ENCODE measurements around the gene OLFML2B.
"Not testable (repeated sequence)": the region's sequence is repeated elsewhere in the genome, so short reads cannot be mapped to it uniquely, and the experiment has no call there.

OLFML2B gene

GRCh38 chr1:162025541-162025940, 1.9 kb upstream of the OLFML2B start:
- Mint-ChIP-seq H3K4me1 (ENCODE audit: low read depth) (peaks cover 65% of the 10 kb centered on the region), H3K36me3 (ENCODE audit: low read depth) (peaks cover 12% of the 10 kb centered on the region), H3K27ac (no peak overlapping the region), H3K27me3 (peaks cover 40% of the 10 kb centered on the region), H3K9me3 (peaks cover 7% of the 10 kb centered on the region), H3K4me3 (no peak overlapping the region)
- intact Hi-C loops (cut with micrococcal nuclease) = no loop called here

GRCh38 chr1:162023181-162023546, 505 bp downstream of the OLFML2B start:
- Mint-ChIP-seq H3K27me3 (peaks cover 35% of the 10 kb centered on the region), H3K4me1 (ENCODE audit: low read depth) (peaks cover 56% of the 10 kb centered on the region), H3K4me3 (peak overlapping the region; percentile 94), H3K27ac (peak overlapping the region; percentile 95), H3K9me3 (peaks cover 7% of the 10 kb centered on the region), H3K36me3 (ENCODE audit: low read depth) (peaks cover 29% of the 10 kb centered on the region)
- intact Hi-C loops (cut with micrococcal nuclease) = loop anchor here (1.0 to 5.0 kb wide), 2 partner anchors 21 to 71 kb away; no protein-coding TSS in a partner anchor

- Mint-ChIP-seq H3K9me3 (peaks cover 7% of the 10 kb centered on the region), H3K4me3 (peak overlapping the region; percentile 94), H3K27ac (peak overlapping the region; percentile 95), H3K4me1 (ENCODE audit: low read depth) (peaks cover 51% of the 10 kb centered on the region), H3K27me3 (peaks cover 35% of the 10 kb centered on the region), H3K36me3 (ENCODE audit: low read depth) (peaks cover 34% of the 10 kb centered on the region)
- intact Hi-C loops (cut with micrococcal nuclease) = loop anchor here (1.0 to 5.0 kb wide), 2 partner anchors 20 to 70 kb away; no protein-coding TSS in a partner anchor
Observed at GRCh38 chr1:162022626-162023025, 1.0 kb downstream of the OLFML2B start.

GRCh38 chr1:162021124-162021523, 2.5 kb downstream of the OLFML2B start:
- Mint-ChIP-seq H3K4me3 (peak overlapping the region; percentile 18), H3K27ac (peak overlapping the region; percentile 12), H3K36me3 (ENCODE audit: low read depth) (peaks cover 48% of the 10 kb centered on the region), H3K9me3 (no peaks in the 10 kb centered on the region), H3K27me3 (peaks cover 32% of the 10 kb centered on the region), H3K4me1 (ENCODE audit: low read depth) (peaks cover 51% of the 10 kb centered on the region)
- intact Hi-C loops (cut with micrococcal nuclease) = loop anchor here (5.0 kb wide), 1 partner anchor 69 kb away; no protein-coding TSS in a partner anchor

- Mint-ChIP-seq H3K27ac (peak overlapping the region; percentile 12), H3K4me1 (ENCODE audit: low read depth) (peaks cover 53% of the 10 kb centered on the region), H3K27me3 (peaks cover 29% of the 10 kb centered on the region), H3K4me3 (no peak overlapping the region), H3K36me3 (ENCODE audit: low read depth) (peaks cover 57% of the 10 kb centered on the region), H3K9me3 (no peaks in the 10 kb centered on the region)
- intact Hi-C loops (cut with micrococcal nuclease) = loop anchor here (5.0 kb wide), 1 partner anchor 68 kb away; no protein-coding TSS in a partner anchor
Observed at GRCh38 chr1:162020150-162020549, 3.5 kb downstream of the OLFML2B start.

GRCh38 chr1:162019446-162019845, 4.2 kb downstream of the OLFML2B start:
- Mint-ChIP-seq H3K27me3 (peaks cover 26% of the 10 kb centered on the region), H3K4me1 (ENCODE audit: low read depth) (peaks cover 53% of the 10 kb centered on the region), H3K9me3 (no peaks in the 10 kb centered on the region), H3K27ac (no peak overlapping the region), H3K4me3 (no peak overlapping the region), H3K36me3 (ENCODE audit: low read depth) (peaks cover 58% of the 10 kb centered on the region)
- intact Hi-C loops (cut with micrococcal nuclease) = no loop called here

- H3K4me1 Mint-ChIP-seq (ENCODE audit: low read depth) = peaks cover 54% of the 10 kb centered on the region
- H3K36me3 Mint-ChIP-seq (ENCODE audit: low read depth) = peaks cover 60% of the 10 kb centered on the region
- H3K4me3 Mint-ChIP-seq = no peak overlapping the region
- intact Hi-C loops (cut with micrococcal nuclease) = no loop called here
- no peak overlapping the region for H3K27ac Mint-ChIP-seq
- H3K9me3 Mint-ChIP-seq = no peaks in the 10 kb centered on the region
- H3K27me3 Mint-ChIP-seq = peaks cover 26% of the 10 kb centered on the region
Observed at GRCh38 chr1:162019006-162019405, 4.7 kb downstream of the OLFML2B start.

GRCh38 chr1:162018418-162018817, 5.3 kb downstream of the OLFML2B start:
- Mint-ChIP-seq H3K9me3 (no peaks in the 10 kb centered on the region), H3K27me3 (peaks cover 24% of the 10 kb centered on the region), H3K36me3 (ENCODE audit: low read depth) (peaks cover 60% of the 10 kb centered on the region), H3K27ac (no peak overlapping the region), H3K4me1 (ENCODE audit: low read depth) (peaks cover 53% of the 10 kb centered on the region), H3K4me3 (no peak overlapping the region)
- intact Hi-C loops (cut with micrococcal nuclease) = no loop called here

GRCh38 chr1:162017791-162018190, 5.9 kb downstream of the OLFML2B start:
- not testable (repeated sequence) for H3K4me3 Mint-ChIP-seq
- Mint-ChIP-seq H3K27me3 (peaks cover 17% of the 10 kb centered on the region), H3K36me3 (ENCODE audit: low read depth) (peaks cover 63% of the 10 kb centered on the region)

GRCh38 chr1:162016631-162017030, 7.0 kb downstream of the OLFML2B start:
- Mint-ChIP-seq H3K27ac (peak overlapping the region; percentile 46), H3K27me3 (peaks cover 8% of the 10 kb centered on the region)

More at GRCh38 chr1:162017791-162018190, 5.9 kb downstream of the OLFML2B start:
- H3K27ac Mint-ChIP-seq; H3K9me3 Mint-ChIP-seq; intact Hi-C loops (cut with micrococcal nuclease): not testable (repeated sequence)
- H3K4me1 Mint-ChIP-seq (ENCODE audit: low read depth) = peaks cover 47% of the 10 kb centered on the region

GRCh38 chr1:162015196-162015595, 8.5 kb downstream of the OLFML2B start:
- Mint-ChIP-seq H3K36me3 (ENCODE audit: low read depth) (peaks cover 80% of the 10 kb centered on the region), H3K4me1 (ENCODE audit: low read depth) (peaks cover 26% of the 10 kb centered on the region), H3K27ac (peak overlapping the region; percentile 46), H3K27me3 (peaks cover 2% of the 10 kb centered on the region), H3K4me3 (no peak overlapping the region), H3K9me3 (no peaks in the 10 kb centered on the region)
- intact Hi-C loops (cut with micrococcal nuclease) = no loop called here

More at GRCh38 chr1:162016631-162017030, 7.0 kb downstream of the OLFML2B start:
- no peaks in the 10 kb centered on the region for H3K9me3 Mint-ChIP-seq
- peaks cover 66% of the 10 kb centered on the region for H3K36me3 Mint-ChIP-seq (ENCODE audit: low read depth)
- H3K4me3 Mint-ChIP-seq = no peak overlapping the region
- peaks cover 39% of the 10 kb centered on the region for H3K4me1 Mint-ChIP-seq (ENCODE audit: low read depth)
- intact Hi-C loops (cut with micrococcal nuclease) = no loop called here

GRCh38 chr1:162014202-162014601, 9.5 kb downstream of the OLFML2B start:
- no peaks in the 10 kb centered on the region for H3K9me3 Mint-ChIP-seq
- H3K4me1 Mint-ChIP-seq (ENCODE audit: low read depth) = peaks cover 26% of the 10 kb centered on the region
- H3K27me3 Mint-ChIP-seq = peaks cover 2% of the 10 kb centered on the region
- intact Hi-C loops (cut with micrococcal nuclease) = no loop called here
- H3K36me3 Mint-ChIP-seq (ENCODE audit: low read depth) = peaks cover 76% of the 10 kb centered on the region
- no peak overlapping the region for H3K4me3 Mint-ChIP-seq
- peak overlapping the region; percentile 17 for H3K27ac Mint-ChIP-seq

- H3K27ac Mint-ChIP-seq = no peak overlapping the region
Observed at GRCh38 chr1:162013289-162013688, 10.4 kb downstream of the OLFML2B start.

GRCh38 chr1:162011337-162012012, 12.2 kb downstream of the OLFML2B start:
- Mint-ChIP-seq H3K27me3 (peaks cover 2% of the 10 kb centered on the region), H3K4me3 (no peak overlapping the region), H3K9me3 (no peaks in the 10 kb centered on the region), H3K27ac (no peak overlapping the region), H3K4me1 (ENCODE audit: low read depth) (peaks cover 32% of the 10 kb centered on the region), H3K36me3 (ENCODE audit: low read depth) (peaks cover 53% of the 10 kb centered on the region)
- intact Hi-C loops (cut with micrococcal nuclease) = no loop called here

More at GRCh38 chr1:162013289-162013688, 10.4 kb downstream of the OLFML2B start:
- intact Hi-C loops (cut with micrococcal nuclease) = no loop called here
- Mint-ChIP-seq H3K4me1 (ENCODE audit: low read depth) (peaks cover 26% of the 10 kb centered on the region), H3K36me3 (ENCODE audit: low read depth) (peaks cover 70% of the 10 kb centered on the region), H3K4me3 (no peak overlapping the region), H3K27me3 (peaks cover 2% of the 10 kb centered on the region), H3K9me3 (no peaks in the 10 kb centered on the region)

GRCh38 chr1:162010175-162010506, 13.5 kb downstream of the OLFML2B start:
- H3K36me3 Mint-ChIP-seq (ENCODE audit: low read depth) = peaks cover 44% of the 10 kb centered on the region
- no peak overlapping the region for H3K4me3 Mint-ChIP-seq
- intact Hi-C loops (cut with micrococcal nuclease) = no loop called here
- peaks cover 20% of the 10 kb centered on the region for H3K4me1 Mint-ChIP-seq (ENCODE audit: low read depth)
- no peaks in the 10 kb centered on the region for H3K27me3 Mint-ChIP-seq
- H3K9me3 Mint-ChIP-seq = no peaks in the 10 kb centered on the region
- no peak overlapping the region for H3K27ac Mint-ChIP-seq
